Fibroblast of the aortic adventitia (primary cell): ENCODE measurements around the gene TINAGL1. TPM values are rescaled to one million over a fixed set of nuclear protein-coding genes. Genes with fewer than 3 reads are reported as not detected.

ENCODE experiments used
- DNase-seq: peaks from one replicate; pipeline ENCODE4 v3.0.0-alpha.2; 2010; ENCODE audit warnings: low read depth
- H3K4me3 ChIP-seq: 2 replicates; pipeline ENCODE4 v1.5.1; 2011; ENCODE audit warnings: low read depth, mild to moderate bottlenecking, control low read depth, low read length, moderate library complexity
- CTCF ChIP-seq: IDR thresholded peaks from 2 replicates; pipeline ENCODE4 v1.5.1; 2011; ENCODE audit warnings: mild to moderate bottlenecking, low read length, control low read depth, inconsistent platforms; ENCODE audit not compliant: insufficient read depth
- total RNA-seq: library from RNA; depleted of rRNA; stranded (reverse); fragments of >200 nt; gene quantifications from 2 replicates; pipeline ENCODE4 v1.2.3, GENCODE V29; 2012; ENCODE audit warnings: low replicate concordance

TINAGL1 gene
- total RNA-seq, 1 donor: 1.2 TPM

GRCh38 chr1:31552489-31552888 lies 23.8 kb upstream of the TINAGL1 start:
- DNase-seq: no peak
- H3K4me3 ChIP-seq: no peak overlapping the region
- no peak for TF ChIP-seq CTCF

- no peak overlapping the region for H3K4me3 ChIP-seq
- no peak for DNase-seq
- TF ChIP-seq CTCF: no peak
These were observed 19.8 kb upstream of the TINAGL1 start for GRCh38 chr1:31556481-31557006.

- no peak overlapping the region for H3K4me3 ChIP-seq
- TF ChIP-seq CTCF: no peak
- no peak for DNase-seq
These were observed 16.6 kb upstream of the TINAGL1 start for GRCh38 chr1:31559715-31560114.

GRCh38 chr1:31560394-31560793 lies 15.9 kb upstream of the TINAGL1 start:
- TF ChIP-seq CTCF: no peak
- no peak overlapping the region for H3K4me3 ChIP-seq
- DNase-seq: no peak

DNA sequence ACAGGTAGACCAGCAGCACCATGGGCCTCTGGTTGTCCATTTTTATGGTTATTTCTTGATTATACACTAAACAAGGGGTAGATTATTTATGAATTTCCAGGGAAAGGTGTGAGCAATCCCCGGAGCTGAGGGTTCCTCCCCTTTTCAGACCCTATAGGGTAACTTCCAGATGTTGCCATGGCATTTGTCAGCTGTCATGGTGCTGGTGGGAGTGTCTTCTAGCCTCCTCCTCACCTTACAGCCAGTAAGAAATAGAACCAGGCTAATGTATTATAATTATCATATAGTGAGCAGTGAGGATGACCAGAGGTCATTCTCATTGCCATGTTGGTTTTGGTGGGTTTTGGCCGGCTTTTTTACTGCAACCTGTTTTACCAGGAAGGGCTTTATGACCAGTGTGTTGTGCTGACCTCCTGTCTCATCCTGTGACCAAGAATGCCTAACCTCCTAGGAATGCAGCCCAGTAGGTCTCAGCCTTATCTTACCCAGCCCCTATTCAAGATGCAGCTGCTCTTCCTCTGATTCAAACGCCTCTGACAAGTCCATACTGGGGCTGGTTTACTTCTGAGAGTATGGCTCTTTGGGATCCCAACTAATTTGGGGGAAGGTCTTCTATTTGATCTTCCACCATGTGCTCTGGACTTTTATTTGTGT lies 13.5 kb upstream of the TINAGL1 start:
- no peak overlapping the region for H3K4me3 ChIP-seq
- no peak for TF ChIP-seq CTCF
- peak; percentile 36 for DNase-seq

GRCh38 chr1:31564606-31564989 lies 11.7 kb upstream of the TINAGL1 start:
- peak; percentile 25 for DNase-seq
- H3K4me3 ChIP-seq: no peak overlapping the region
- no peak for TF ChIP-seq CTCF
